Measurements from ENCODE around the gene CFAP299. TPM values are rescaled to one million over a fixed set of nuclear protein-coding genes. Genes with fewer than 3 reads are reported as not detected.
A peak's percentile ranks its signal among the peaks of the same experiment; 100 is the strongest.

Gene CFAP299
- total and polyA plus RNA-seq, 2 of the 8 experiments (the other 6 are each of a cell fraction or from before 2014, with no cell fraction given): not detected

DNA sequence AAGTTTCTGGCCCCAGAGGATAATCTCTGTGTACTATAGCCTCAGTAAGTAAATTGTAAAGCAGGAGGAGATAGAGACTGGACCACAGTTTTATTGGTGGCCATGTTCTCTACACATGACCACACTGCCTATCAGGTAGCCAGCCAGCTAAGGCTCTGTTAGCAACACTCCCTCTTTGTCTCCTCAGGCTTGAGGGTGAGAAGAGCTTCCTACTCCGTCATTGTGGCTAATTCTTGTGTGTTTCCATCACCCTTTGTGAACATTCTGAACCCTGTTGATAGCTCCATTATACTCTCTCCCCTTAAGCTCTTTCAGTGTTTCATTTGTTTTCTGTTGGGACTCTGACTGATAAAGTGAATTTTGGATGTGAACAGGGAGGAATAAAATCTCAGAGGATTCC lies 233.4 kb downstream of the CFAP299 start:
- CTCF ChIA-PET (ENCODE audit: partially characterized antibody): interaction anchor here (0.6 kb wide), 1 partner anchor 293 kb away, joined by 3 read pairs; no protein-coding TSS in a partner anchor
- no peak for TF ChIP-seq CHD2 (IDR thresholded peaks at IDR 0.05; ENCODE audit: low read length)
- no peak for TF ChIP-seq RBBP5 (IDR thresholded peaks at IDR 0.05; ENCODE audit: borderline replicate concordance, low read depth, low read length)
- no peak for TF ChIP-seq EP300 (IDR thresholded peaks at IDR 0.05; ENCODE audit: borderline replicate concordance in 1 of 2, low read depth in 2 of 2, low read length in 2 of 2)
- no peak for TF ChIP-seq RAD21 (IDR thresholded peaks at IDR 0.05 in 1 of 2, conservative IDR thresholded peaks at IDR 0.05 in 1 of 2; ENCODE audit: low read depth in 2 of 2, low read length in 2 of 2)
- no peak for TF ChIP-seq SP2 (IDR thresholded peaks at IDR 0.05; ENCODE audit: low read length)
- no peak for TF ChIP-seq MAFK (IDR thresholded peaks at IDR 0.05; ENCODE audit: low read depth, low read length)
- TF ChIP-seq POLR2AphosphoS5 (IDR thresholded peaks at IDR 0.05; ENCODE audit: low read depth, low read length): no peak
- TF ChIP-seq, protein P1, sequence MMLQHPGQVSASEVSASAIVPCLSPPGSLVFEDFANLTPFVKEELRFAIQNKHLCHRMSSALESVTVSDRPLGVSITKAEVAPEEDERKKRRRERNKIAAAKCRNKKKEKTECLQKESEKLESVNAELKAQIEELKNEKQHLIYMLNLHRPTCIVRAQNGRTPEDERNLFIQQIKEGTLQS (IDR thresholded peaks at IDR 0.05; ENCODE audit: insufficient read depth, low read depth, low read length): no peak
- no peak for TF ChIP-seq KDM1A (IDR thresholded peaks at IDR 0.05; ENCODE audit: borderline replicate concordance, low read length)
- TF ChIP-seq CHD1 (IDR thresholded peaks at IDR 0.05; ENCODE audit: low read depth, low read length): no peak
- no peak for TF ChIP-seq TAF1 (IDR thresholded peaks at IDR 0.05; ENCODE audit: low read depth, low read length)
- no peak for TF ChIP-seq GTF2F1 (IDR thresholded peaks at IDR 0.05; ENCODE audit: borderline replicate concordance, low read depth, low read length)
- no peak for TF ChIP-seq FOSL1 (IDR thresholded peaks at IDR 0.05; ENCODE audit: insufficient read depth, low read depth, low read length)
- no peak for TF ChIP-seq SIX5 (IDR thresholded peaks at IDR 0.05; ENCODE audit: low read depth, low read length)

More for the DNA sequence above, 233.4 kb downstream of the CFAP299 start:
- H3K9ac ChIP-seq (replicated peaks in 1 of 4; ENCODE audit: extremely low read depth in 1 of 4, low read depth in 3 of 4, low read length in 3 of 4): no peak overlapping the region
- no peak overlapping the region for H2BK12ac ChIP-seq (ENCODE audit: low read depth, low read length)
- H2BK5ac ChIP-seq (ENCODE audit: low read depth, low read length): no peak overlapping the region
- H3K23ac ChIP-seq (ENCODE audit: insufficient read length): no peak overlapping the region
- no peak overlapping the region for H3K18ac ChIP-seq (ENCODE audit: extremely low read depth, low read length)
- H3K27ac ChIP-seq (ENCODE audit: low read depth, low read length): no peak overlapping the region
- no peak overlapping the region for H2AK5ac ChIP-seq (ENCODE audit: low read depth, low read length)
- H3K36me3 ChIP-seq (ENCODE audit: control insufficient read depth in 2 of 4, insufficient read depth in 4 of 4, low read length in 3 of 4): no peaks in the 10 kb centered on the region
- WGBS, 2 experiments (ENCODE audit: extremely low coverage in 1 of 2, insufficient coverage in 1 of 2, insufficient read length in 1 of 2, insufficient replicate concordance in 2 of 2, low coverage in 1 of 2, low lambda C conversion rate in 2 of 2, missing lambda C conversion rate in 1 of 2): 81% methylated on average over 1 of the region's 1 CpG; no CpG with 5 or more reads in 1 of the 2 experiments
- H2AFZ ChIP-seq (ENCODE audit: low read length): peak overlapping the region; percentile 92
- H3K4me2 ChIP-seq (ENCODE audit: insufficient read depth in 1 of 2, low read depth in 2 of 2, low read length in 2 of 2): no peak overlapping the region
- no peak overlapping the region for H4K5ac ChIP-seq (ENCODE audit: insufficient read length, low read depth, low read length)
- no peaks in the 10 kb centered on the region for H3K4me1 ChIP-seq (replicated peaks in 1 of 4; ENCODE audit: control insufficient read depth in 3 of 4, insufficient read depth in 4 of 4, low read length in 3 of 4)
- H3K56ac ChIP-seq (replicated peaks; ENCODE audit: insufficient read length, low read depth, low read length): no peak overlapping the region
- H3K79me2 ChIP-seq (ENCODE audit: control insufficient read depth in 1 of 2, insufficient read depth in 2 of 2, low read length in 2 of 2): no peaks in the 10 kb centered on the region
- FAIRE-seq (no peak), DNase-seq (ENCODE audit: low read depth in 1 of 2, low spot score in 2 of 2) (no peak)
- H3K9me3 ChIP-seq (ENCODE audit: insufficient read depth in 2 of 2, low read depth in 1 of 2, low read length in 1 of 2): no peaks in the 10 kb centered on the region
- H3K4me3 ChIP-seq (ENCODE audit: extremely low read depth in 1 of 4, insufficient read depth in 2 of 4, low read depth in 3 of 4, low read length in 4 of 4): no peak overlapping the region
- no peaks in the 10 kb centered on the region for H3K79me1 ChIP-seq (ENCODE audit: low read depth, low read length)
- no peak overlapping the region for H3K4ac ChIP-seq (replicated peaks; ENCODE audit: insufficient read length, low read depth, low read length)
- H3K23me2 ChIP-seq (ENCODE audit: low read depth, low read length): no peaks in the 10 kb centered on the region
- POLR2A ChIA-PET (ENCODE audit: partially characterized antibody): interaction anchor here (0.6 to 0.8 kb wide), 2 partner anchors 36 to 68 kb away, joined by 3 read pairs; no protein-coding TSS in a partner anchor
- H3K27me3 ChIP-seq (replicated peaks in 1 of 4; ENCODE audit: control insufficient read depth in 3 of 4, extremely low read depth in 1 of 4, insufficient read depth in 3 of 4, low read length in 3 of 4): no peaks in the 10 kb centered on the region
- H2BK20ac ChIP-seq (ENCODE audit: low read length): no peak overlapping the region
- no peak overlapping the region for H4K91ac ChIP-seq (replicated peaks; ENCODE audit: insufficient read length, low read length)
- no peak overlapping the region for H2BK120ac ChIP-seq (replicated peaks; ENCODE audit: low read depth, low read length)
- H4K20me1 ChIP-seq (replicated peaks in 1 of 2; ENCODE audit: control insufficient read depth in 1 of 2, insufficient read depth in 2 of 2, low read length in 2 of 2): no peaks in the 10 kb centered on the region
- no peak overlapping the region for H2BK15ac ChIP-seq (ENCODE audit: low read length)
- H3K14ac ChIP-seq (ENCODE audit: insufficient read length): no peak overlapping the region
- H4K8ac ChIP-seq (ENCODE audit: extremely low read depth, insufficient read depth, low read length): no peak overlapping the region
